Mesothelial cell of epicardium (in vitro differentiated cells): ENCODE results near the gene SLC28A1. TPM values are rescaled to one million over a fixed set of nuclear protein-coding genes. Genes with fewer than 3 reads are reported as not detected.

Source experiments
- DNase-seq, 2 experiments: peaks; one replicate each; pipeline ENCODE4 v3.0.0; 2021; ENCODE audit warnings: low spot score in 2 of 2; ENCODE audit not compliant: unreplicated experiment in 2 of 2
- H3K27ac Mint-ChIP-seq: 2 replicates; pipeline ENCODE4 v1.8.0; 2021; ENCODE audit warnings: mixed read lengths
- H3K27me3 Mint-ChIP-seq: 2 replicates; pipeline ENCODE4 v1.8.0; 2021; ENCODE audit warnings: low read depth, mixed read lengths
- H3K36me3 Mint-ChIP-seq: 2 replicates; pipeline ENCODE4 v1.8.0; 2021; ENCODE audit warnings: mixed read lengths
- H3K4me1 Mint-ChIP-seq: 2 replicates; pipeline ENCODE4 v1.8.0; 2021; ENCODE audit warnings: mixed read lengths
- H3K4me3 Mint-ChIP-seq: 2 replicates; pipeline ENCODE4 v1.8.0; 2021; ENCODE audit warnings: mild to moderate bottlenecking, moderate library complexity, mixed read lengths
- H3K9me3 Mint-ChIP-seq: 2 replicates; pipeline ENCODE4 v1.8.0; 2021; ENCODE audit warnings: mixed read lengths
- CTCF ChIP-seq: fragments of 200-600 bp; sonication (generic); IDR thresholded peaks from one replicate; pipeline ENCODE4 v1.5.0; 2021; ENCODE audit warnings: antibody characterized with exemption; ENCODE audit not compliant: unreplicated experiment
- total RNA-seq: library from RNA; stranded (reverse); gene quantifications from 3 replicates; pipeline ENCODE4 v1.2.1, GENCODE V29; 2021

The SLC28A1 gene
- total RNA-seq, 1 donor from 2014 or later = 0.20 TPM

- Mint-ChIP-seq H3K27me3 (peaks cover 4% of the 10 kb centered on the region), H3K36me3 (no peaks in the 10 kb centered on the region), H3K4me3 (no peak overlapping the region), H3K27ac (no peak overlapping the region), H3K9me3 (no peaks in the 10 kb centered on the region), H3K4me1 (no peaks in the 10 kb centered on the region)
- no peak for DNase-seq
- no peak for TF ChIP-seq CTCF
Measured at GRCh38 chr15:84942456-84942855, 58.0 kb downstream of the SLC28A1 start.

- H3K4me1 Mint-ChIP-seq = no peaks in the 10 kb centered on the region
- no peaks in the 10 kb centered on the region for H3K9me3 Mint-ChIP-seq
- H3K27ac Mint-ChIP-seq = no peak overlapping the region
- no peak for TF ChIP-seq CTCF
- no peaks in the 10 kb centered on the region for H3K27me3 Mint-ChIP-seq
- no peak for DNase-seq
- no peaks in the 10 kb centered on the region for H3K36me3 Mint-ChIP-seq
- no peak overlapping the region for H3K4me3 Mint-ChIP-seq
Measured at GRCh38 chr15:84944311-84944710, 59.8 kb downstream of the SLC28A1 start.

- Mint-ChIP-seq H3K36me3 (no peaks in the 10 kb centered on the region), H3K9me3 (no peaks in the 10 kb centered on the region), H3K27ac (no peak overlapping the region), H3K4me1 (no peaks in the 10 kb centered on the region), H3K27me3 (no peaks in the 10 kb centered on the region), H3K4me3 (no peak overlapping the region)
- TF ChIP-seq CTCF = no peak
- no peak for DNase-seq
Measured at GRCh38 chr15:84944861-84945260, 60.4 kb downstream of the SLC28A1 start.

GRCh38 chr15:84946772-84947489 is 62.5 kb downstream of the SLC28A1 start:
- no peak for TF ChIP-seq CTCF
- H3K27ac Mint-ChIP-seq = no peak overlapping the region

GRCh38 chr15:84947947-84948830 is 63.7 kb downstream of the SLC28A1 start:
- TF ChIP-seq CTCF = no peak
- Mint-ChIP-seq H3K9me3 (no peaks in the 10 kb centered on the region), H3K36me3 (no peaks in the 10 kb centered on the region), H3K27me3 (no peaks in the 10 kb centered on the region), H3K4me3 (no peak overlapping the region), H3K4me1 (peaks cover 3% of the 10 kb centered on the region), H3K27ac (no peak overlapping the region)
- DNase-seq = no peak

More at GRCh38 chr15:84946772-84947489, 62.5 kb downstream of the SLC28A1 start:
- Mint-ChIP-seq H3K4me1 (no peaks in the 10 kb centered on the region), H3K9me3 (no peaks in the 10 kb centered on the region), H3K27me3 (no peaks in the 10 kb centered on the region), H3K4me3 (no peak overlapping the region), H3K36me3 (no peaks in the 10 kb centered on the region)
- DNase-seq = no peak
